Measurements from ENCODE around the gene KRT79. TPM values are rescaled to one million over a fixed set of nuclear protein-coding genes. Genes with fewer than 3 reads are reported as not detected.

Gene KRT79
- polyA plus RNA-seq, 1 experiment = 0.04 TPM

DNA sequence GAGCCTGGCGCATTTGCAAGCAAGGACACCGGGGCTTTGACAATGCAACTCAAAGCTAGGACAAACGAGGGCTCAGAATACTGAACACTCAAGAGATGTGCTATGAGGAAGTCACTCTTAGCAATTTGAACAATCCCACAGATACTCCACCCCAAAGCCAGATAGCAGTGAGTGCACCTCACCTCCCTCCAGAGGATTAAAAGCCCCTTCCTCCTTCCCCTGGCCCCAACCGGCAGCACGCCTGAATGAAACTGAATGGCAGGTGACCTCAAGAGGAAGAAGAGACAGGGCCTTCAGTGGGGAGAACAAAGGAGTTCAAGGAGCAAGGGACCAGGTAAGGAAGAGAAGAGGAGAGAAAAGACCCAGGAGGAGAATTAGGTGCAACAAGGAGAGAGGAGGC is 16.6 kb upstream of the KRT79 start:
- H3K9me3 ChIP-seq (ENCODE audit: control insufficient read depth, insufficient read depth, low read length) = no peaks in the 10 kb centered on the region
- POLR2A ChIA-PET = no interaction called here
- CTCF ChIA-PET = no interaction called here

DNA sequence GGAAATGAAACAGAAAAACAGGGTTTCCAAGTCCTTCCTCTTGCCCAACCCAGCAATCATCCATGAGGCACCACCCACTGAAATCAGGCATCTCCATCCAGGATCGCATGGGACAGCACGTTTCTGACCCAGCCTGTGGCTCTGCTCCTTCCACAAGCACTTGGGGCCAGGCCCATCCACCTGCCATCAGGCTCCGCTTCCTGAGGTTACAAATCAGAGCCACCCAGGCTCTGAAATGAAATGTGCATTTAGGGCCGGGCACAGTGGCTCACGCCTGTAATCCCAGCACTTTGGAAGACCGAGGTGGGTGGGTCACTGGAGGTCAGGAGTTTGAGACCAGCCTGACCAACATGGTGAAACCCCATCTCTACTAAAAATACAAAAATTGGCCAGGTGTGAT is 15.4 kb upstream of the KRT79 start:
- Histone ChIP-seq H3K4me3 (ENCODE audit: low read depth, low read length) (no peak overlapping the region), H3K27ac (ENCODE audit: low read depth, low read length) (no peak overlapping the region), H3K9me3 (ENCODE audit: control insufficient read depth, insufficient read depth, low read length) (no peaks in the 10 kb centered on the region), H3K27me3 (ENCODE audit: control insufficient read depth, insufficient read depth, low read length) (peaks cover 26% of the 10 kb centered on the region)
- no peak for DNase-seq (ENCODE audit: low read depth, low spot score)
- ChIA-PET CTCF (no interaction called here), POLR2A (no interaction called here)
- TF ChIP-seq, protein P1, sequence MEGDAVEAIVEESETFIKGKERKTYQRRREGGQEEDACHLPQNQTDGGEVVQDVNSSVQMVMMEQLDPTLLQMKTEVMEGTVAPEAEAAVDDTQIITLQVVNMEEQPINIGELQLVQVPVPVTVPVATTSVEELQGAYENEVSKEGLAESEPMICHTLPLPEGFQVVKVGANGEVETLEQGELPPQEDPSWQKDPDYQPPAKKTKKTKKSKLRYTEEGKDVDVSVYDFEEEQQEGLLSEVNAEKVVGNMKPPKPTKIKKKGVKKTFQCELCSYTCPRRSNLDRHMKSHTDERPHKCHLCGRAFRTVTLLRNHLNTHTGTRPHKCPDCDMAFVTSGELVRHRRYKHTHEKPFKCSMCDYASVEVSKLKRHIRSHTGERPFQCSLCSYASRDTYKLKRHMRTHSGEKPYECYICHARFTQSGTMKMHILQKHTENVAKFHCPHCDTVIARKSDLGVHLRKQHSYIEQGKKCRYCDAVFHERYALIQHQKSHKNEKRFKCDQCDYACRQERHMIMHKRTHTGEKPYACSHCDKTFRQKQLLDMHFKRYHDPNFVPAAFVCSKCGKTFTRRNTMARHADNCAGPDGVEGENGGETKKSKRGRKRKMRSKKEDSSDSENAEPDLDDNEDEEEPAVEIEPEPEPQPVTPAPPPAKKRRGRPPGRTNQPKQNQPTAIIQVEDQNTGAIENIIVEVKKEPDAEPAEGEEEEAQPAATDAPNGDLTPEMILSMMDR (IDR thresholded peaks at IDR 0.05; ENCODE audit: low read depth, low read length) = no peak

More for the DNA sequence above, 16.6 kb upstream of the KRT79 start:
- Histone ChIP-seq H3K27me3 (ENCODE audit: control insufficient read depth, insufficient read depth, low read length) (peaks cover 26% of the 10 kb centered on the region), H3K4me3 (ENCODE audit: low read depth, low read length) (no peak overlapping the region), H3K27ac (ENCODE audit: low read depth, low read length) (no peak overlapping the region)
- TF ChIP-seq, protein P1 (IDR thresholded peaks at IDR 0.05; ENCODE audit: low read depth, low read length) = no peak
- DNase-seq (ENCODE audit: low read depth, low spot score) = no peak

DNA sequence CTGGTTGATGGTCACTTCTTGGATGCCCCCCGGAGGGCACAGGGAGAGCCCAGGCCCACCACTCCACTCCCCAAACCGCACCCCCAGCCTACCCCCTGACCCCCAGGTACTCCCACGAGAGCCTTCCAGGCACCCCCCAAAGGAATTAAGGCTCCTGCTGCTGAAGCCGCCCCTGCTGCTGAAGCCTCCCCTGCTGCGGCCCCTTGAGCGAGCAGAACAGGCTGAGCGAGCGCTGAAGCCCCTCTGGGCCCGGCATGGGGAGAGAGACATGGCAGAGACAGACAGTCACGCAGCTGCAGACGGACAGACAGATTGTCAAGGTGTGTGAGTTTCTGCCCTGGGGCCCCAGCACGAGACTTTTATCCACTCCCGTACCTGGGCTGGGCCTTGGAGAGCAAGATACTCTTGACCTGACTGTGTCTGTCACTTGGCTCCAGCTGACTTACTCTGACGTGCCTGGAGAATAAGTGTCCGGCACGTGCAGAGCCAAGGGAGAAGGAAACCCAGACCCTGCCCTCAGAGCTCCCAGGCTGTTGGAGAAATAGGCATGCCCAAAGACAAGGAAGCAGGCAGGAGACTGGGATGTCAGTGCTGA is 14.6 kb upstream of the KRT79 start, which contains the start of gene KRT78:
Gene KRT78 (minus strand): TSS at position 334 of the 595 bp plus-strand sequence. CDS start 64 bp downstream, at position 270.
- H3K27me3 ChIP-seq (ENCODE audit: control insufficient read depth, insufficient read depth, low read length) = peaks cover 24% of the 10 kb centered on the region
- TF ChIP-seq, protein P1 (IDR thresholded peaks at IDR 0.05; ENCODE audit: low read depth, low read length) = no peak
- no peaks in the 10 kb centered on the region for H3K9me3 ChIP-seq (ENCODE audit: control insufficient read depth, insufficient read depth, low read length)
- no peak within 1 kb of the TSS for H3K4me3 ChIP-seq (ENCODE audit: low read depth, low read length)
- ChIA-PET POLR2A (no interaction called here), CTCF (interaction anchor here (1.3 kb wide), 1 partner anchor 17 kb away, joined by 3 read pairs; no protein-coding TSS in a partner anchor)
- no peak within 1 kb of the TSS for H3K27ac ChIP-seq (ENCODE audit: low read depth, low read length)
- DNase-seq (ENCODE audit: low read depth, low spot score) = no peak

DNA sequence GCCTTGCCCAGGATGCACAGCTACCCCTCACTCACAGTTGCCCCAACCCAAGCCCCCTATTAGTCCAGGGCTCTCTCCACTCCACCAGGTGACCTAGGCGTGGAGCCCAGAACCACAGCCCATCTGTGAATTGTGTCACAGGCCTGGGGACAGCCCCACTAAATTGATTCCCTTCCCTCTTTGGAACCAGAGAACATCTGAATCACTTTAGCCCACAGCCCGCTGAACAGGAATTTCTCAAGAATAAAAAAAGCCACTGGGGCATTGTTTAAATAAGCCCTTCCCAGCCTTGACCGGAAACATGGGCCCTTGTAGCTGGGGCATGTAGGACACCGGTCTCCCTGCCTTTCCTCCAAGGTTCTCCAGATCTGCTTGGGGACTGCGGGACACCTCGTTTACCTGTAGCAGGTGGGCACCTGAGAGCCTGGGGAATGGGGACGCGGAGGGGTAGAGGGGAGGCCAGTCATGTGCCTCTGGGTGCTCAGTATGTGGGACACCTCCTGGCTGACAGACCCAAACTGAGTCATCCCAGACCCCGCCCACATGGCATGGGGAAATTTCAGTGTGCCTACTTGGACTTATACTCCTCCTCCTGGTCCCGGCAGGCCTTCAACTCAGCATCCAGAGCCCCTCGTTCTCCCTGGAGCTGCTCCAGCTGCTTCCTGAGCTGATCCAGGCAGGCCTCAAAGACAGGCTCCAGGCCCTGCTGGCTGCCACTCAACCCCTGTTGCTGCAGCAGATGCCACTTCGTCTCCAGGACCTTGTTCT is 13.4 kb upstream of the KRT79 start:
- ChIA-PET POLR2A (no interaction called here), CTCF (interaction anchor here (1.3 kb wide), 1 partner anchor 18 kb away, joined by 3 read pairs; no protein-coding TSS in a partner anchor)
- H3K9me3 ChIP-seq (ENCODE audit: control insufficient read depth, insufficient read depth, low read length) = no peaks in the 10 kb centered on the region
- H3K27me3 ChIP-seq (ENCODE audit: control insufficient read depth, insufficient read depth, low read length) = peaks cover 24% of the 10 kb centered on the region
- H3K4me3 ChIP-seq (ENCODE audit: low read depth, low read length) = no peak overlapping the region
- no peak overlapping the region for H3K27ac ChIP-seq (ENCODE audit: low read depth, low read length)
- TF ChIP-seq, protein P1 (IDR thresholded peaks at IDR 0.05; ENCODE audit: low read depth, low read length) = no peak
- no peak for DNase-seq (ENCODE audit: low read depth, low spot score)
